H9 (cell line): ENCODE results near the gene FXN. TPM values are rescaled to one million over a fixed set of nuclear protein-coding genes. Genes with fewer than 3 reads are reported as not detected.

Experiments
- DNase-seq: peaks from one replicate; pipeline ENCODE4 v3.0.0-alpha.2; 2017
- H2AFZ ChIP-seq: one replicate; pipeline ENCODE4 v1.6.1; 2013; ENCODE audit warnings: mild to moderate bottlenecking, low read length, control low read depth, moderate library complexity
- H2AK5ac ChIP-seq: 2 replicates; pipeline ENCODE4 v1.6.1; 2013; ENCODE audit warnings: low read length, control low read depth, mixed read lengths; ENCODE audit not compliant: insufficient read length
- H2BK120ac ChIP-seq: one replicate; pipeline ENCODE4 v1.6.1; 2013; ENCODE audit warnings: low read depth, mild to moderate bottlenecking, low read length, control low read depth, inconsistent platforms; ENCODE audit not compliant: poor library complexity, severe bottlenecking
- H2BK12ac ChIP-seq: 2 replicates; pipeline ENCODE4 v1.6.1; 2013; ENCODE audit warnings: low read length, control low read depth, mixed read lengths, low read depth; ENCODE audit not compliant: insufficient read length
- H2BK15ac ChIP-seq: 2 replicates; pipeline ENCODE4 v1.6.1; 2013; ENCODE audit warnings: low read depth, low read length, control low read depth
- H2BK20ac ChIP-seq: one replicate; pipeline ENCODE4 v1.6.1; 2013; ENCODE audit warnings: low read depth, mild to moderate bottlenecking, low read length, control low read depth, inconsistent platforms; ENCODE audit not compliant: poor library complexity, severe bottlenecking
- H2BK5ac ChIP-seq: 2 replicates; pipeline ENCODE4 v1.6.1; 2013; ENCODE audit warnings: low read length, control low read depth, mixed read lengths; ENCODE audit not compliant: insufficient read length
- H3K14ac ChIP-seq: 2 replicates; pipeline ENCODE4 v1.6.1; 2013; ENCODE audit warnings: low read length, control low read depth; ENCODE audit not compliant: insufficient read depth
- H3K18ac ChIP-seq: 2 replicates; pipeline ENCODE4 v1.6.1; 2013; ENCODE audit warnings: low read depth, mild to moderate bottlenecking, mixed read lengths, low read length, control low read depth; ENCODE audit not compliant: insufficient read length
- H3K23ac ChIP-seq: 2 replicates; pipeline ENCODE4 v1.6.1; 2013; ENCODE audit warnings: low read length, control low read depth, mixed read lengths, low read depth; ENCODE audit not compliant: insufficient read length
- H3K23me2 ChIP-seq: 2 replicates; pipeline ENCODE4 v1.6.1; 2013; ENCODE audit warnings: low read depth, mild to moderate bottlenecking, mixed read lengths, low read length, control low read depth; ENCODE audit not compliant: insufficient read length, poor library complexity, severe bottlenecking
- H3K27ac ChIP-seq: 2 replicates; pipeline ENCODE4 v1.5.1; 2013; ENCODE audit warnings: low read length, control low read depth, mixed read lengths, low read depth; ENCODE audit not compliant: insufficient read length
- H3K27me3 ChIP-seq: 2 replicates; pipeline ENCODE4 v1.6.1; 2013; ENCODE audit warnings: low read length, control low read depth, inconsistent platforms; ENCODE audit not compliant: insufficient read depth
- H3K4ac ChIP-seq: 2 replicates; pipeline ENCODE4 v1.6.1; 2013; ENCODE audit warnings: low read depth, mild to moderate bottlenecking, control low read depth, inconsistent platforms, low read length, moderate library complexity
- H3K4me1 ChIP-seq: 2 replicates; pipeline ENCODE4 v1.6.1; 2013; ENCODE audit warnings: low read length, control low read depth, inconsistent platforms; ENCODE audit not compliant: insufficient read depth
- H3K4me2 ChIP-seq: 2 replicates; pipeline ENCODE4 v1.6.1; 2013; ENCODE audit warnings: low read length, control low read depth, mixed read lengths; ENCODE audit not compliant: insufficient read length, insufficient read depth
- H3K56ac ChIP-seq: 2 replicates; pipeline ENCODE4 v1.6.1; 2013; ENCODE audit warnings: low read depth, mild to moderate bottlenecking, mixed read lengths, low read length, control low read depth; ENCODE audit not compliant: insufficient read length
- H3K79me1 ChIP-seq: 2 replicates; pipeline ENCODE4 v1.6.1; 2013; ENCODE audit warnings: low read depth, mild to moderate bottlenecking, moderate library complexity, low read length, control low read depth, inconsistent platforms; ENCODE audit not compliant: insufficient read depth, poor library complexity, severe bottlenecking
- H3K79me2 ChIP-seq: 2 replicates; pipeline ENCODE4 v1.6.1; 2013; ENCODE audit warnings: low read length, control low read depth, inconsistent platforms; ENCODE audit not compliant: insufficient read depth
- H3K9ac ChIP-seq: 2 replicates; pipeline ENCODE4 v1.6.1; 2013; ENCODE audit warnings: low read length, control low read depth, mixed read lengths; ENCODE audit not compliant: insufficient read length; ENCODE audit errors: extremely low read depth
- H3K9me3 ChIP-seq: one replicate; pipeline ENCODE4 v1.6.1; 2013; ENCODE audit warnings: low read depth, low read length, inconsistent platforms; ENCODE audit not compliant: control insufficient read depth
- H3T11ph ChIP-seq: one replicate; pipeline ENCODE4 v1.6.1; 2013; ENCODE audit warnings: mild to moderate bottlenecking, low read length, control low read depth, inconsistent platforms
- H4K20me1 ChIP-seq: one replicate; pipeline ENCODE4 v1.6.1; 2013; ENCODE audit not compliant: control insufficient read depth, insufficient read length, insufficient read depth
- H4K5ac ChIP-seq: 2 replicates; pipeline ENCODE4 v1.6.1; 2013; ENCODE audit warnings: low read depth, mild to moderate bottlenecking, mixed read lengths, low read length, control low read depth; ENCODE audit not compliant: insufficient read length
- H4K8ac ChIP-seq: replicated peaks from 2 replicates; pipeline ENCODE4 v1.6.1; 2013; ENCODE audit warnings: low read length, control low read depth, mixed read lengths, low read depth; ENCODE audit not compliant: insufficient read length
- H4K91ac ChIP-seq: 2 replicates; pipeline ENCODE4 v1.6.1; 2013; ENCODE audit warnings: low read depth, mild to moderate bottlenecking, moderate library complexity, mixed read lengths, low read length, control low read depth; ENCODE audit not compliant: insufficient read length
- H3K27ac Mint-ChIP-seq, 3 experiments: 2 replicates in 2 of 3; 3 replicates in 1 of 3; pipeline ENCODE4 v1.8.0; 2020 to 2021; ENCODE audit warnings: mixed read lengths in 3 of 3, mild to moderate bottlenecking in 1 of 3, moderate library complexity in 1 of 3
- H3K27me3 Mint-ChIP-seq: 2 replicates; pipeline ENCODE4 v1.8.0; 2021; ENCODE audit warnings: low read depth, mild to moderate bottlenecking, moderate library complexity, mixed read lengths
- H3K36me3 Mint-ChIP-seq, 3 experiments: 2 replicates in 2 of 3; 3 replicates in 1 of 3; pipeline ENCODE4 v1.8.0; 2020 to 2021; ENCODE audit warnings: low read depth in 3 of 3, mixed read lengths in 3 of 3; ENCODE audit not compliant: insufficient read depth in 1 of 3
- H3K4me1 Mint-ChIP-seq, 2 experiments: 2 replicates each; pipeline ENCODE4 v1.8.0; 2020; ENCODE audit warnings: mixed read lengths in 2 of 2
- H3K4me3 Mint-ChIP-seq, 2 experiments: 2 replicates in 1 of 2; 3 replicates in 1 of 2; pipeline ENCODE4 v1.8.0; 2020 to 2021; ENCODE audit warnings: mild to moderate bottlenecking in 2 of 2, mixed read lengths in 2 of 2, moderate library complexity in 1 of 2
- H3K9me3 Mint-ChIP-seq, 2 experiments: 2 replicates in 1 of 2; 3 replicates in 1 of 2; pipeline ENCODE4 v1.8.0; 2020; ENCODE audit warnings: mild to moderate bottlenecking in 2 of 2, mixed read lengths in 2 of 2, moderate library complexity in 1 of 2
- WGBS: extraction: QIAGEN DNeasy Blood & Tissue Kit; methylation state at CpG from one replicate; pipeline ENCODE4 v1.1.7; 2013; ENCODE audit warnings: missing lambda C conversion rate, low lambda C conversion rate, mixed read lengths; ENCODE audit not compliant: insufficient read length; ENCODE audit errors: extremely low coverage; 5-methylcytosine and 5-hydroxymethylcytosine counted together
- total RNA-seq: library from RNA; stranded (reverse); gene quantifications from 2 replicates; pipeline ENCODE4 v1.2.1, GENCODE V29; 2021
- TF ChIP-seq, protein P1 (sequence below): fragments of 200-600 bp; sonication (generic); conservative IDR thresholded peaks from 3 replicates; pipeline ENCODE4 v1.8.0; 2021; ENCODE audit warnings: antibody characterized with exemption, mild to moderate bottlenecking

Gene FXN
- total RNA-seq, 1 experiment from 2014 or later = 34.4 TPM

DNA sequence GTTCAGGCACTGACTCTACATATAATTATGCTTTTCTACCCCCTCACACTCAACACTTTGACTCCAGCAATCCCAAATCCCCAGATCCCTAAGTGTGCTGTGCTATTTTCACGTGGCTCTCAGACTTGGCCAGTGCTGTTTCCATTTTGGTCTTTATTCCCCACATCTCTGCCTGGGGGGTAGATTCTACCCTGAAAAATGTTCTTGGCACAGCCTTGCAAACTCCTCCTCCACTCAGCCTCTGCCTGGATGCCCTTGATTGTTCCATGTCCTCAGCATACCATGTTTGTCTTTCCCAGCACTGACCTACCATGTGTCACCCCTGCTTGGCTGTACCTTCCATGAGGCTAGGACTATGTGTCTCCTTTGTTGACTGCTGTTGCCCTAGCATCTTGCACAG is 43.0 kb downstream of the FXN start:
- H2BK120ac ChIP-seq = no peak overlapping the region
- no peak overlapping the region for H3K4ac ChIP-seq
- no peaks in the 10 kb centered on the region; the same call in 1 of the 2 replicates for H3K4me1 ChIP-seq
- no peaks in the 10 kb centered on the region for H3K27me3 ChIP-seq
- H3K4me2 ChIP-seq = no peak overlapping the region
- H2BK12ac ChIP-seq = no peak overlapping the region
- H4K8ac ChIP-seq = no peak overlapping the region
- Mint-ChIP-seq H3K36me3 (peaks cover 0 to 5% (median 4%) of the 10 kb centered on the region in 3 experiments; a peak in 4 of 7 replicates), H3K4me3 (no peak overlapping the region), H3K27me3 (no peaks in the 10 kb centered on the region), H3K4me1 (peaks cover 4 to 5% of the 10 kb centered on the region in 2 experiments; a peak in 3 of 4 replicates), H3K27ac (peak overlapping the region in 1 of 3 experiments; percentile 64; a peak in 2 of 7 replicates), H3K9me3 (no peaks in the 10 kb centered on the region; a peak in 1 of 5 replicates)
- H2AFZ ChIP-seq = no peak overlapping the region
- H4K5ac ChIP-seq = no peak overlapping the region
- DNase-seq = no peak
- H3K14ac ChIP-seq = no peak overlapping the region
- no peak overlapping the region for H2AK5ac ChIP-seq
- H3K79me2 ChIP-seq = no peaks in the 10 kb centered on the region
- no peaks in the 10 kb centered on the region for H3K9me3 ChIP-seq
- TF ChIP-seq, protein P1, sequence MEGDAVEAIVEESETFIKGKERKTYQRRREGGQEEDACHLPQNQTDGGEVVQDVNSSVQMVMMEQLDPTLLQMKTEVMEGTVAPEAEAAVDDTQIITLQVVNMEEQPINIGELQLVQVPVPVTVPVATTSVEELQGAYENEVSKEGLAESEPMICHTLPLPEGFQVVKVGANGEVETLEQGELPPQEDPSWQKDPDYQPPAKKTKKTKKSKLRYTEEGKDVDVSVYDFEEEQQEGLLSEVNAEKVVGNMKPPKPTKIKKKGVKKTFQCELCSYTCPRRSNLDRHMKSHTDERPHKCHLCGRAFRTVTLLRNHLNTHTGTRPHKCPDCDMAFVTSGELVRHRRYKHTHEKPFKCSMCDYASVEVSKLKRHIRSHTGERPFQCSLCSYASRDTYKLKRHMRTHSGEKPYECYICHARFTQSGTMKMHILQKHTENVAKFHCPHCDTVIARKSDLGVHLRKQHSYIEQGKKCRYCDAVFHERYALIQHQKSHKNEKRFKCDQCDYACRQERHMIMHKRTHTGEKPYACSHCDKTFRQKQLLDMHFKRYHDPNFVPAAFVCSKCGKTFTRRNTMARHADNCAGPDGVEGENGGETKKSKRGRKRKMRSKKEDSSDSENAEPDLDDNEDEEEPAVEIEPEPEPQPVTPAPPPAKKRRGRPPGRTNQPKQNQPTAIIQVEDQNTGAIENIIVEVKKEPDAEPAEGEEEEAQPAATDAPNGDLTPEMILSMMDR = no peak
- no peak overlapping the region for H2BK5ac ChIP-seq
- no peak overlapping the region for H3K27ac ChIP-seq
- H2BK20ac ChIP-seq = no peak overlapping the region
- WGBS = no CpG with 5 or more reads among the region's 1 CpG
- no peak overlapping the region for H3K56ac ChIP-seq
- no peak overlapping the region for H3T11ph ChIP-seq
- no peak overlapping the region for H4K91ac ChIP-seq
- no peak overlapping the region for H3K18ac ChIP-seq
- no peaks in the 10 kb centered on the region for H3K79me1 ChIP-seq
- H3K23ac ChIP-seq = no peak overlapping the region
- no peak overlapping the region for H3K9ac ChIP-seq
- H2BK15ac ChIP-seq = no peak overlapping the region
- H4K20me1 ChIP-seq = no peaks in the 10 kb centered on the region
- H3K23me2 ChIP-seq = no peaks in the 10 kb centered on the region
